HG03558 (cell line): Measurements from ENCODE around the gene ANAPC13.

ENCODE experiments used
- ATAC-seq: cut with Tn5 transposase; IDR thresholded peaks from one replicate; pipeline ENCODE4 v1.9.1; 2021; ENCODE audit warnings: moderate number of reproducible peaks; ENCODE audit not compliant: unreplicated experiment; ENCODE audit errors: extremely low read depth

ANAPC13 gene

DNA sequence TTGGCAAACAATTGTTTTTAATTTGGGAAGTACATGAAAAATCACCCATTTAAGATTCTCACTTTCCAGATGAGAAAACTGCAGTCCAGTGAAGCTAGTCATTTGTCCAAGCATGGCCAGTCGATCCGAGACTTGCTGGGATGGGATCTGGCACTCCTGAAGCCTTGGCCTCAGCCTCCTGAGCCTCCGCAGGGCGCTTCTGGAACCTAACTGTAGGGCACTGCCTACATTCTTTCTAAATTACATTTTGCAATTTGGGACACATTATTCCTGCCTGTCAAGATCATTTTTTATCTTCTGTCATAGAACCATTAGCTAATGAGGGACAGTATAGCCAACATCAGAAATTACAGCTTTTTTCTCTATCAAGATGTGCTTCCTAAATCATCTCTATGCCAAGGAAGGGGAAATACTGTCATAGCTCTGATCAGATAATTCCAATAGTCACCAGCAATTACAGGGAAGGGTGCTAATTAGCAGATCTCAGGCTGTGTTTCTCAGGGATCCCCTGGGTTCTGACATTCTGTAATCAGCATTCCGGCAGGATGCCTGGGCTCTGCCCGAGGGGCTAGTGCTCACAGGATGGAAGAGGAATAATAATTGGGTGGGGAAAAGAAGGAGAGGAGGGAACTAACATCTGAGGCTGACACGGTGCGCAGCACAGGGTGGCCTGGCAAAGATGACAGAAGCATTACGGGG lies 28.3 kb downstream of the ANAPC13 start:
- ATAC-seq = no peak

DNA sequence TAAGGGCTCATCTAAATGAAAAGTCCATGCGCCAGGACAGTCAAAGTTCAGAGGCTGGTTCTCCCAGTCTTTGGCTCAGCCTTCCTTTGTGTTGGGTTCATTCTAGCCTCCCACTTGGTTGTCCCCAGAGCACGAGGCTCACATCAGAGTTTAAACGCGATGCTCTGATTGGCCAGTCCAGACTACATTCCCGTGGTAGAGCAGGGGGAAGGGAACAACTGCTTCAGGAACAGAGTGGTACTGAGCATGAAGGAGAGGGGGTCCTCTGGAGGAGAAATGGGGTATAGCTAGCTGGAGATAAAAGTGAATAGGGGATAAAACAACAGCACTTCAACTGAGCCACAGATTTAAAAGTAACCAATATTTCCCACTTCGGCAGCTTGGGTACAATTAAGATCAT lies 32.2 kb downstream of the ANAPC13 start:
- no peak for ATAC-seq

DNA sequence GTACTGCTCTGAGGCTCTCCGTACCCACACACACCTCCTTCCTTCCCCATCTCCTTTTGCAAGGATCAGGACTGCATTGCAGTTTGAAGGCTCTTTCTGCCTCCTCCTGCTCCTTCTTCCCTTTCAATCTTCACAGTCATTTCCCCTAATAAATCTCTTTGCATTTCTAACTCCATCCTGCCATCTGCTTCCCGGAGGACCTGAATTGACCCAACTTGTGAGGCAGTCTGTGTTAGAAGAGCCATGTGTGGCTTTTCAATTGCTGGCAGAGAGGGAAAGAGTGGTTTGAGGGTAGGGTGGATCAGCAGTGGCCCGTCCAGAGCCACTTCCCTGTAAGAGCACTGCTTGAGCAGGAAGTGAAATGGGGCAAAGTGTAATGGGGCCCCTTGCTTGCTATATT lies 35.8 kb downstream of the ANAPC13 start:
- ATAC-seq = no peak

DNA sequence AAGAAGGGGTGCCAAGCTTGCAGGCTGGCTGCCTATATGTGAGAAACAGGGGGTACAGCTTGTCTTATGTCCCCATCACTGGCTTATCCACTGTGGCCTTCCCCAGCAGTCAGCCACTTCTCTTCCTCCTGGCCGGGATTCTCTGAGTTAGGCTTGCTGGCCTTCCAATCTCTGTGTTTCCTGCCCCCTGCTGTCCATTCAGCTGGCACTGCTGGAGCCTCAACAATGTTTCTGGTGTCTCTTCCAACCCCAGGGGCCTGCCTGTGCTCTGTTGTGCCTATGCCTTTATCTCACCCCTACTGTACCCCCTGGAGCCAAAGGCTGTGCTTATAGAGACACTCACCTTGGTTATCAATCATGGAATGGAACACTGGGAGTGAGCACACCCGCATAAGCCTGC lies 36.5 kb downstream of the ANAPC13 start:
- ATAC-seq = no peak

DNA sequence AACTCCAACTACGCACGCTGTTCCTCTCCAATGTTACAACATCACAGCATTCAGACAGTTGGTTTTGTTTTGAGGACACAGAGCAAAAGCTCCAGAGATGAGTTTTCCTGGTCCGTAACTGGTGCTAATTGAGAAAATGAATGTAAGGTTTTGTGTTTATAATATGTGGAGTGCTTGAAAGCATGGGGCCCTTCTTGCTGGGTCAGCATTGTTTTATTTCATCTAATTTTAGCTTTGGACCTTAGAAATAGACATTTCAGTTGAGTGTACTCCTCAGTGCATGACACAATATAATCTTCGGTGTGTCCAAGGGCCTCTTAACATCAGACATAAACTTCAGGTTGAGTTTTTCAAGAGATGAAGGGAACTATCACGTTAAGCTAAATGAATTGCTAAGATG lies 37.1 kb downstream of the ANAPC13 start:
- ATAC-seq = no peak

DNA sequence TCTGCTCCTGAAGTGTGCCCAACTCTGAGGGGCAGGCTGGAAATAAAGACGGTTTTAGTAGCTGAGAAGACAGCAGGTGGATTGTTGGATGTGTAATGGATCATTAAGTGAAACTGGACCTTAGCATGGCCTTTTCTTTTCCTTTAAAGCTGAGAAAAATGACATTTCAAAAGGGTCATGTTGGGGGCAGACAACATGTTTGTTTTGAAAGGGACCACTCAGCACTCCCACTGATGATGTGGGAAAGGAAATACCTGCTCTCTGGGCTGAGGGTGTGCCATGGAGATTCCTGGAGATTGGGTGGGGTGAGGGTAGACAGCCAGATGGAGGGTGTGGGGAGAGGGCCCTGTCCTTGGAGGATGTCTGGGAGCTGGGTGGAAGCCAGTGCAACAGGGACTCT lies 38.4 kb downstream of the ANAPC13 start:
- ATAC-seq = no peak

DNA sequence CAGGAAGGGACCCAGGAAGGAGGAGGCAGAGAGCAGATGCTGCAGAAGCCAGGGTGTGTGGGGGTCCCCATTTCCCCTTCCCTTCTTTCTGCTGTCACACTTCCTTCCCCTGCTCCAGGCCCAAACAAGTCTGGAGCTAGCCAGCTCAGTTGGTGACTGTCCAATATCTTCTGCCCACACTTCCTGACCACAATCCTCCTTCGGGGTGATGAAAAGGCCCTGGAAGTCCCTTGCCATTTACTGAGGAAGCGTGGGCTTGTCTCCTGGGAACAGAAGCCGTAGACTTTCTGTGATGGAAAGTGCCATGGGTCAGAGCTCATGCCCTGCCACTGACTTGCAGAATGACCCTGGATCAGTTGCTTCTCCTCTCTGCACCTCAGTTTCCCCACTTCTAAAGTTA lies 39.0 kb downstream of the ANAPC13 start:
- no peak for ATAC-seq

DNA sequence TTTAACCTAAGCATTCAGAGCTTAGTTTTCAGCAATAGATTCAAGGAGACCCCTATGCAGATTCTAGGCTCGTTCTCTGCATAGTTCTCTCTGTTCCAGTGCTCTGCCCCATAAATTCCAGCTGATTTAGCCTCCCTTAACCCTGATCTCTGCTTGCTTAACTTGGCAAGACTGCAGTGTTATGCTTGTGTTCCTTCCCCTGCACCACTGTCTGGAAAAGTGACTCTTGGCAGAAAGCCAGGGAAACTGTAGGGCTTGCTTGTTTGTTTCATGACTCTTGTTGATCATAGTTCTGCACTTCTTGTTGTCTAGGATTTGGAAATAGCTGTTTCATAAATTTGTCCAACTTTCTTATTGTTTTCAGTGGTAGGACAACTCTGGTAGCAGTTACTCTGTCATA lies 40.1 kb downstream of the ANAPC13 start:
- no peak for ATAC-seq

DNA sequence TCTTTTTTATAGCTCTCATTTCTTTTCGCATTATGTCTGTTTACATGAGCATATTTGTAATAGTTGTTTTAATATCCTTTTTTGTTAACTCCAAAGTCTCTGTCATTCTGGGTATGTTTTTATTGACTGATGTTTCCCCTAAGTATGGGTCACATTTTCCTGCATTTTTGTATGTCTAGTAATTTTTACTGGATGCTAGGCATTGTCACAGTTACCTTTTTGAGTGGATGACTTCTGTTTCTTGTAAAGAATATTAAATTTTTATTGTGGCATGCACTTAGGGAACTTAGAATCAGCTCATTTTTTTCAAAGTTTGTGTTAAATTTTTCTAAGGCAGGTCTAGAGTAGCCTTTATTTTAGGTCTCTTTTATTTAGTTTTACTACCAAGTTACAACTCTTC lies 40.7 kb downstream of the ANAPC13 start:
- no peak for ATAC-seq

DNA sequence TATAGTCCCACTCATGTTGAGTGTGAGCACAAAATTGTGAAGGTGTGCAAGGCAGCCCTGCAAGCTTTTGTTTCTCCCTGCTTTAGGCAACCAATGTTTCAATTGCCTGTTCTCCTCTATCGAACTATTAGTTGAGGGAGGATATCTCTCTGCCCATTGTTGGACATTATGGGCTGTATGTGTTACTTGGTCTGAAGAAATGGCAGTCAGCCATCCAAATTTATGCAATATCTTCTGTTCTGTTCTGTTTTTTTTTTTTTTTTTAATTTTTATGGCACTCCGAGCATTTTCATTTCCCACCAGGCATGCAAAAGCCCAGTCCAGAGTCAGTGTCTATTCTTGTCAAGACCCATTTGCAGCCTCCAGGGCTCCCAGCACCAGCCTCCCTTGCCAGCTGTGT lies 44.0 kb downstream of the ANAPC13 start:
- ATAC-seq = no peak

DNA sequence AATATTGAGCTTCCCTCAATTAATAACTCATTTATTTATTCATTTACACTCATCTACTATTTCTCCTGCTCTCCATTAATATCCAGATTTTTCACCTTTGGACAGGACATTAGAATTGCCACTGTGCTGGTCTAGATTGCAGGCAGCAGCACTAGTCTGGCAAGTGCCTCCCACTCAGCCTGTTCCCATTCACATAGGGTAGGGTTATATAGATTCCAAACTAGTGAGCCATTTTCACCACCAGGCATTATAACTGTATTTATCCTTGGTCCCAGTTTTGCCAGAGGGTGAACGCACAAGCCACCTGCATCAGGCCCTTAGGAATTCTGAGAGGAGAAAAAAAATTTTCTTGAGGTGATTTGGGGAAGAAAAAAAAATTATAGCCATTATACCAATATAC lies 44.5 kb downstream of the ANAPC13 start:
- ATAC-seq = no peak

DNA sequence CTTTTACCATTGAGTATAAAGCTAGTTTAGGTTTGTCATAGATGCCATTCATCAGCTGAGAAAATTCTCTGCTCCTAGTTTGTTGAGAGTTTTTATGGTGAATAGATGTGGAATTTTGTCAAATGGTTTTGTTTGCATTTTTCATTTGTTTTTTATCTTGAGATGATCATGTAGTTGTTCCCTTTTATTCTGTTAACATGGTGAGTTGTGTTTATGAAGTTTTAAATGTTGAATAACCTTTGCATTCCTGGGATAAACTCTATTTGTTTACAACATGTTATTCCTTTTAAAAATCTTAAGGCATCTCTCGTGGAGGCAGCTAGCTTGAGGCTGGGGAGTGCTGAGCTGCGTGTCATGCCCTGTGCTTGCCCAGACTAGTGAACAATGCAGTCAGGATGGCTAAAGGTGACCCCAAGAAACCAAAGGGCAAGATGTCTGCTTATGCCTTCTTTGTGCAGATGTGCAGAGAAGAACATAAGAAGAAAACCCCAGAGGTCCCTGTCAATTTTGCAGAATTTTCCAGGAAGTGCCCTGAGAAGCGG lies 48.5 kb downstream of the ANAPC13 start:
- ATAC-seq = no peak

DNA sequence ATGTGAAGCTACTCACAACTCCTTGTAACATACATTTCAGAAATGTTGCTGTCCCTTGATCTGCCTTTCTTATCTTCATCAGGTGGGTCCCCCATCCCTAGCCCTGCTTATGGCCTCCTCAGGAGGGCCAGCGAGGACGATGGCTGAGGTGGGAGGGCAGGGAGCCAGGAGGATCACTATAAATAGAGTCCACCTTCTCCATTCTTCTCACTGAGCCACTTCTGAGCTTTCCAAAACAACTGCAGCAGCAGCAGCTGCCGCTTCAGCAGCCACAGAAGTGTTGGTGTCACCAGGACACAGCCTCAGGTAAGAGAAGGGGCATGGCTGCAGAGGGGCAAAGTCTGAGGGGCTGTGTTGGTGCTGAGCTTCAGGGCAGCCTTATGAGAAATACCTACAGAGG lies 53.5 kb downstream of the ANAPC13 start:
- no peak for ATAC-seq

DNA sequence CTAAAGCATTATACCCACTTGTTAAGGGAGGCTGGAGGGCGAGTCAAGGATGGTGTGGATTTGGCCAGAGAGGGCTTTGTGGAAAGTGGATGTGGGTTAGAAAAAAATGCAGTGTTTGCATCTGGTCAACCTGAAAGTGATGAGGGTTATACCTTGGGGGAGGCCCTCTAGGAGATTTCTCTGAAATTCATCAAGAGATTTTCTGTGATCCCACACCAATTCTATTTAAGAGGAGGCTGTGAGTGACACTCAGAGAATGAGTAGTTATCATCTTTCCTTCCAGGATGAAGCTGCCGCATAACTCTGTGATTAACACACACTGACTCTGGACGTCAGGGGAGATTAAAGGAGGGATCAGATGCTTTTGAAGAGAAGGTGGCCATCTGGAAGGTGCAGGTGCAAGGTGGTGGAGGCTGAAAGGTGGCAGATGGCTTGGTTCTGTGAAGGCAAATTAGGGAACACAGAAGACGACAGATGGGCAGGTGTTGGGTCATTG lies 54.8 kb downstream of the ANAPC13 start:
- ATAC-seq = no peak

DNA sequence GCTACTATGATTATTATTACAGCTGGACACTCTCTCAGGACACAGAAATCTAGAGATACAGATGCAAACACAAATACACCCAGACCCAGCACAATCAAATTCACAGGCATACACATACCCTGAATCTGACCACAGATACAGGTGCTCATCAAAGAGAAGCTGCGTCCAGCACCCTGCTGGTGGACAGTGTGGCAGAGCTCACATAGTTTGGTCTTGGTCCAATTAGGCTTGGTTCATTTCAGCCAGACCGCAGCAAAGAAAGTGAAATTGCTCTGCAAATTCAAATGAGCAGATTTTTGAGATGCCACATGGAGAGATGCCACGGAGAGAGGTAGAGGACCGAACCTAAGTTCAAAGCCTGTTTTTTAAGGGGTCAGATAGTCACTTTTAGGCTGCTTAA lies 55.6 kb downstream of the ANAPC13 start:
- no peak for ATAC-seq

DNA sequence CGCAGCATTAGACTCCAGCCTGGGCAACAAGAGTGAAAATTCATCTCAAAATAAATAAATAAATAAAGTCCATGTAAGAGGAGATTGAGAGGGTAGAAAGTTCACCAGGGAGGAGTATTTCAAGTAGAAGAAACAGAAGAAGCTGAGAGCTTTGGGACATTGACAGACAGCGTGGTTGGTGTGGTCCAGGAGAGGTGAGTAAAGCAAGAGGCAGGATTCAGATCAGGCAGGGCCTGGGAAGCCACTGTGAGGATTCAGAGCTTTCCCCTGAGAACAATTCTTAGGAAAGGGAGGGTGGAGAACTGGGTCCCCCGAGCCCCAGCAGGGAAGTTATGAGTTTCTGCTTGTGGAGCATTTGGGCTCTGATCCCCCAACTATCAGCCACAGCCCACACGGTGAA lies 57.4 kb downstream of the ANAPC13 start:
- ATAC-seq = no peak
